ENCODE data around the gene APLF.
"Not testable (repeated sequence)": the region's sequence is repeated elsewhere in the genome, so short reads cannot be mapped to it uniquely, and the experiment has no call there.

Gene APLF

DNA sequence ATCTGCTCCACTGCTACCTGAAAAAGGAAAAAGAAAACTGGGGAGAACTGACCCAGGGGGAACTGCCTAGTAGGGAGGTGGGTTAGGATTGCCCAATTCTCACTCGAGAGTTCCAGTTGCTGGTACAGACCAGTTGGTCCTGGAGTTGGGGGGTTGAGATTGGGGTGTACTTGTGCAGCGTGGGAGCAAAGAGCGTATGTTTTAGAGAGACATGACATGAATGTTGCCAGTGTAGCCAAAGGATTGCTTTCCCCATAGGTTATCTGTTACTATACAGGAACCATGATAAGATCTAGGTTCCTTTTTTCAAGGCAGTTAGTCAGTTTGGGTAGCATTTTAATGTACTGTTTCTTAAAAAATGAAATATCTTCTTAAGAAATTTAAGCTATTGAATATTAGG, 68.6 kb downstream of the APLF start:
- TF ChIP-seq, protein P1, sequence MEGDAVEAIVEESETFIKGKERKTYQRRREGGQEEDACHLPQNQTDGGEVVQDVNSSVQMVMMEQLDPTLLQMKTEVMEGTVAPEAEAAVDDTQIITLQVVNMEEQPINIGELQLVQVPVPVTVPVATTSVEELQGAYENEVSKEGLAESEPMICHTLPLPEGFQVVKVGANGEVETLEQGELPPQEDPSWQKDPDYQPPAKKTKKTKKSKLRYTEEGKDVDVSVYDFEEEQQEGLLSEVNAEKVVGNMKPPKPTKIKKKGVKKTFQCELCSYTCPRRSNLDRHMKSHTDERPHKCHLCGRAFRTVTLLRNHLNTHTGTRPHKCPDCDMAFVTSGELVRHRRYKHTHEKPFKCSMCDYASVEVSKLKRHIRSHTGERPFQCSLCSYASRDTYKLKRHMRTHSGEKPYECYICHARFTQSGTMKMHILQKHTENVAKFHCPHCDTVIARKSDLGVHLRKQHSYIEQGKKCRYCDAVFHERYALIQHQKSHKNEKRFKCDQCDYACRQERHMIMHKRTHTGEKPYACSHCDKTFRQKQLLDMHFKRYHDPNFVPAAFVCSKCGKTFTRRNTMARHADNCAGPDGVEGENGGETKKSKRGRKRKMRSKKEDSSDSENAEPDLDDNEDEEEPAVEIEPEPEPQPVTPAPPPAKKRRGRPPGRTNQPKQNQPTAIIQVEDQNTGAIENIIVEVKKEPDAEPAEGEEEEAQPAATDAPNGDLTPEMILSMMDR (conservative IDR thresholded peaks at IDR 0.05; ENCODE audit: low read depth, low read length): no peak
- H3K4me3 ChIP-seq (ENCODE audit: low read depth, low read length): no peak overlapping the region
- DNase-seq (ENCODE audit: low read depth): no peak

DNA sequence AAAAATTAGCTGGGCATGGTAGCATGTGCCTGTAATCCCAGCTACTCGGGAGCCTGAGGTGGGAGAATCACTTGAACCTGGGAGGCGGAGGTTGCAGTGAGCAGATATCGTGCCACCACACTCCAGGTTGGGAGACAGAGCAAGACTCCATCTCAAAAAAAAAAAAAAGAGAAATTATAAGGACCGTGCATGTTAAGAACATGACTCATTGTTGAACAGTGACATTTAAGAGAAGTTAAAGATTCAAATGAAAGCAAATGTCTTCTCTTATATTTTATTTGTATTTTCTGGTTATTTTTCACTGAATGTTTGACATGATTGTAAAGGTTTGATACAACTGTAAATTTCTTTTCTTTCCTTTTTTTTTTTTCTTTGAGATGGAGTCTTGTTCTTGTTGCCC, 69.6 kb downstream of the APLF start:
- DNase-seq (ENCODE audit: low read depth): no peak
- H3K4me3 ChIP-seq (ENCODE audit: low read depth, low read length): no peak overlapping the region
- TF ChIP-seq, protein P1 (conservative IDR thresholded peaks at IDR 0.05; ENCODE audit: low read depth, low read length): no peak

DNA sequence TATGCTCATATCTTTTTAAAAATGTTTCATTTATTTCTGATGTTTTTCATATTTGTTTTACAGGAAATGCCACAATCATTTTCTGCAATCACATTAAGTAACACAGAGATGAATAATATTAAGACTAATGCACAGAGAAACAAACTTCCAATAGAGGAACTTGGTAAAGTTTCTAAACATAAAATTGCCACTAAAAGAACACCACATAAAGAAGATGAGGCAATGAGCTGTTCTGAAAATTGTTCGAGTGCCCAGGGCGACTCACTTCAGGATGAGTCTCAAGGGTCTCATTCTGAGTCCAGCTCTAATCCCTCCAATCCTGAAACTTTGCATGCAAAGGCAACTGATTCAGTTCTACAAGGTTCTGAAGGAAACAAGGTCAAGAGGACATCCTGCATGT, 70.4 kb downstream of the APLF start:
- H3K4me3 ChIP-seq (ENCODE audit: low read depth, low read length): no peak overlapping the region
- TF ChIP-seq, protein P1 (conservative IDR thresholded peaks at IDR 0.05; ENCODE audit: low read depth, low read length): no peak
- DNase-seq (ENCODE audit: low read depth): peak; percentile 1

DNA sequence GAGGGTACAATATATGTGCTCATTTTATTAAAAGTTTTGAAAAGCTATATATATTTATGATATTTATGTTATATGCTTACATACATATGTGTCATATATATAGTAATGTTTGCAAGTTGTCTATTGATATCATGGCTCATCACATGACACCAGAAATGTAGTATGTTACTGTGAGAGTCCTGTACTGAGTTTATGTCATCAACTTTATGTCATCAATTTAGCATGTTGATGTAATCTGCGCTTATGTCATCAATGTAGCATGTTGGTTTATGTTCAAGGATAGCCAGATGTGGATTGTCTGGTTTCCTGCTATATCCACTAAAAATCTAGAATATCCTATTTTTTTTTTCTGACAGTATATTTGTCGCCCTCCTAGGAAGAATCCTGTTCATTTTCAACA, 77.4 kb downstream of the APLF start:
- TF ChIP-seq, protein P1 (conservative IDR thresholded peaks at IDR 0.05; ENCODE audit: low read depth, low read length): no peak
- DNase-seq (ENCODE audit: low read depth): no peak
- no peak overlapping the region for H3K4me3 ChIP-seq (ENCODE audit: low read depth, low read length)

DNA sequence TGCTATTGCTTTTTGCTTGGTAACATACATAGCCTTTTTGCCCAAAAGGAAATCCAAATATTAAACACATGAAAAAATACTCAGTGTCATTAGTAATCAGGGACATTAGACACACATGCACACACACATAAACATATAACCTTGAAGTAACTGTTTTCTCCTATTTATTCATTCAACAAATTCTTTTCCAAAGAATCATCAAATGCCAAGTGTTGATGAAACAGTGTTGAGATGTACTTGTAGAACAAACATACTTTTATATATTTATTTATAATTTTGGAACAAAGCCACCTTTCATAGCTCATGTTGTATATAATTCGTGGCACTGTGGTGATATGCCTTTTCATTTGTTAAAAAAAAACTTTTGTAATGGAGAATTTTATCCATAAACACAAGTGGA, 81.0 kb downstream of the APLF start:
- no peak overlapping the region for H3K4me3 ChIP-seq (ENCODE audit: low read depth, low read length)
- peak; percentile 69 for DNase-seq (ENCODE audit: low read depth)
- TF ChIP-seq, protein P1 (conservative IDR thresholded peaks at IDR 0.05; ENCODE audit: low read depth, low read length): no peak

DNA sequence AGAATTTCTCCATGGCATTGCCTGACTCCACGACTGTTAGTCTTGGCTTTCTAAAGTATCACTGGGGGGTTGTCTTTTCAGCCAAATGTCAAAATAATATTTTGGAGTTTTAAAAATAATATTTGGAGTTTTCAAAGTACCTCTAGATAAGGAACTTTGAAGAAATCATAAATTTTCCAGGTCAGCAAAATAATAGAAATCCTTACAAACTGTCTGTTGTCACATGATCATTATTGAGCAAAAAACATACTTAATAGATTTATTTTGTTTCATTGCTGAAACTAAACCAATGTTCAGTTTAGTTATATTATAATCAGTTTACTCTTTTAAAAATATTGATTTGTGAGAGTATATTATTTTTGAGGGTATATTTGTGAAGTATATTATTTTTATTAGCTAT, 85.7 kb downstream of the APLF start:
- no peak for DNase-seq (ENCODE audit: low read depth)
- no peak overlapping the region for H3K4me3 ChIP-seq (ENCODE audit: low read depth, low read length)
- TF ChIP-seq, protein P1 (conservative IDR thresholded peaks at IDR 0.05; ENCODE audit: low read depth, low read length): no peak

DNA sequence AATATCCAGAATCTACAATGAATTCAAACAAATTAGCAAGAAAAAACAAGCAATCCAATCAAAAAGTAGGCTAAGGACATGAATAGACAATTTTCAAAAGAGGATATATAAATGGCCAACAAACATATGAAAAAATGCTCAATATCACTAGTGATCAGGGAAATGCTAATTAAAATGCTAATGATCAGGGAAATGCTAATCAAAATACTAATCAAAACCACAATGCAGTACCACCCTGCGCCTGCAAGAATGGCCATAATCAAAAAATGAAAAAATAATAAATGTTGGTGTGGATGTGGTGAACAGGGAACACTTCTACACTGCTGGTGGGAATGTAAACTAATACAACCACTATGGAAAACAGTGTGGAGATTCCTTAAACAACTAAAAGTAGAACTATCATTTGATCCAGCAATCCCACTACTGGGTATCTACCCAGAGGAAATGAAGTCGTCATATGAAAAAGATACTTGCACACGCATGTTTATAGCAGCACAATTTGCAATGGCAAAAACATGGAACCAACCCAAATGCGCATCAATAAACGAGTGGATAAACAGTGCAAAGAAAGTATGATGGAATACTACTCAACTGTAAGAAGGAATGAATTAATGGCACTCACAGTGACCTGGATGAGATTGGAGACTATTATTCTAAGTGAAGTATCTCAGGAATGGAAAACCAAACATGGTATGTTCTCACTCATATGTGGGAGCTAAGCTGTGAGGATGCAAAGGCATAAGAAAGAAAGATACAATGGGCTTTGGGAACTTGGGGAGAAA, 88.2 kb downstream of the APLF start:
- DNase-seq (ENCODE audit: low read depth); H3K4me3 ChIP-seq (ENCODE audit: low read depth, low read length): not testable (repeated sequence)
